ENCODE results near the gene SYNJ2.
A peak's percentile ranks its signal among the peaks of the same experiment; 100 is the strongest.
"Not testable (repeated sequence)": the region's sequence is repeated elsewhere in the genome, so short reads cannot be mapped to it uniquely, and the experiment has no call there.

Gene SYNJ2

GRCh38 chr6:157946053-157946617, 35.5 kb upstream of the SYNJ2 start:
- TF ChIP-seq MYC (IDR thresholded peaks at IDR 0.05; ENCODE audit: low read depth, low read length) (no peak), POLR2A (IDR thresholded peaks at IDR 0.05; ENCODE audit: extremely low read depth, insufficient read length) (no peak), MAX (IDR thresholded peaks at IDR 0.05; ENCODE audit: low read depth, low read length) (no peak)
- TF ChIP-seq, protein P1, sequence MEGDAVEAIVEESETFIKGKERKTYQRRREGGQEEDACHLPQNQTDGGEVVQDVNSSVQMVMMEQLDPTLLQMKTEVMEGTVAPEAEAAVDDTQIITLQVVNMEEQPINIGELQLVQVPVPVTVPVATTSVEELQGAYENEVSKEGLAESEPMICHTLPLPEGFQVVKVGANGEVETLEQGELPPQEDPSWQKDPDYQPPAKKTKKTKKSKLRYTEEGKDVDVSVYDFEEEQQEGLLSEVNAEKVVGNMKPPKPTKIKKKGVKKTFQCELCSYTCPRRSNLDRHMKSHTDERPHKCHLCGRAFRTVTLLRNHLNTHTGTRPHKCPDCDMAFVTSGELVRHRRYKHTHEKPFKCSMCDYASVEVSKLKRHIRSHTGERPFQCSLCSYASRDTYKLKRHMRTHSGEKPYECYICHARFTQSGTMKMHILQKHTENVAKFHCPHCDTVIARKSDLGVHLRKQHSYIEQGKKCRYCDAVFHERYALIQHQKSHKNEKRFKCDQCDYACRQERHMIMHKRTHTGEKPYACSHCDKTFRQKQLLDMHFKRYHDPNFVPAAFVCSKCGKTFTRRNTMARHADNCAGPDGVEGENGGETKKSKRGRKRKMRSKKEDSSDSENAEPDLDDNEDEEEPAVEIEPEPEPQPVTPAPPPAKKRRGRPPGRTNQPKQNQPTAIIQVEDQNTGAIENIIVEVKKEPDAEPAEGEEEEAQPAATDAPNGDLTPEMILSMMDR (IDR thresholded peaks at IDR 0.05; ENCODE audit: low read depth, low read length) = no peak
- no peak for DNase-seq (ENCODE audit: low read depth)
- no peak overlapping the region for H3K4me3 ChIP-seq (ENCODE audit: low read depth, low read length)

GRCh38 chr6:157946865-157947532, 34.7 kb upstream of the SYNJ2 start:
- peak; percentile 51 for DNase-seq (ENCODE audit: low read depth)
- H3K4me3 ChIP-seq (ENCODE audit: low read depth, low read length) = no peak overlapping the region
- TF ChIP-seq MYC (IDR thresholded peaks at IDR 0.05; ENCODE audit: low read depth, low read length) = no peak
- TF ChIP-seq, protein P1 (IDR thresholded peaks at IDR 0.05; ENCODE audit: low read depth, low read length) = peak; percentile 55

GRCh38 chr6:157950899-157951298, 30.8 kb upstream of the SYNJ2 start:
- DNase-seq (ENCODE audit: low read depth); H3K4me3 ChIP-seq (ENCODE audit: low read depth, low read length): not testable (repeated sequence)

DNA sequence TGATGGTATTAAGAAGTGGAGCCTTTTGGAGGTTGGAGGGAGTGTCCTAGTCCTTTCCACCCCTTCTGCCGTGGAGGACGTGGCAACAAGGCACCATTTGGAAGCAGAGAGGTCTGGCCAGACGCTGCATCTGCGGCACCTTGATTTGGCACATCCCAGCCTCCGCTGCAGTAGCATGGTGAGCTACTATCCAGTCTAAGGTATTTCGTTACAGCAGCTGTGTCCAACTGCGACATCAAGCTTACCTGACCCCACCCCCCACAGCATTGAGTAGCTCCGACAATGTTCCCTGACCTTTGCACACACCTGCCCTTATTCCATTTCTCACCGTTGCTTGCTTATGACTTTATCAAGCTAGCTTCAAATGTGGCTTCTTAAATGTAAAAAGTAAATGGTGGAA, 29.8 kb upstream of the SYNJ2 start:
- H3K4me3 ChIP-seq (ENCODE audit: low read depth, low read length) = no peak overlapping the region
- no peak for DNase-seq (ENCODE audit: low read depth)
- TF ChIP-seq, protein P1 (IDR thresholded peaks at IDR 0.05; ENCODE audit: low read depth, low read length) = no peak
- TF ChIP-seq POLR2A (IDR thresholded peaks at IDR 0.05; ENCODE audit: extremely low read depth, insufficient read length) (no peak), MYC (IDR thresholded peaks at IDR 0.05; ENCODE audit: low read depth, low read length) (no peak), MAX (IDR thresholded peaks at IDR 0.05; ENCODE audit: low read depth, low read length) (no peak)

GRCh38 chr6:157952861-157953351, 28.8 kb upstream of the SYNJ2 start:
- H3K4me3 ChIP-seq (ENCODE audit: low read depth, low read length) = no peak overlapping the region
- TF ChIP-seq, protein P1 (IDR thresholded peaks at IDR 0.05; ENCODE audit: low read depth, low read length) = no peak
- no peak for TF ChIP-seq POLR2A (IDR thresholded peaks at IDR 0.05; ENCODE audit: extremely low read depth, insufficient read length)
- TF ChIP-seq MAX (IDR thresholded peaks at IDR 0.05; ENCODE audit: low read depth, low read length) = no peak
- TF ChIP-seq MYC (IDR thresholded peaks at IDR 0.05; ENCODE audit: low read depth, low read length) = no peak
- no peak for DNase-seq (ENCODE audit: low read depth)

- peak; percentile 14 for DNase-seq (ENCODE audit: low read depth)
- TF ChIP-seq MAX (IDR thresholded peaks at IDR 0.05; ENCODE audit: low read depth, low read length) = no peak
- TF ChIP-seq POLR2A (IDR thresholded peaks at IDR 0.05; ENCODE audit: extremely low read depth, insufficient read length) = no peak
- no peak for TF ChIP-seq MYC (IDR thresholded peaks at IDR 0.05; ENCODE audit: low read depth, low read length)
- TF ChIP-seq, protein P1 (IDR thresholded peaks at IDR 0.05; ENCODE audit: low read depth, low read length) = no peak
Measured at GRCh38 chr6:157953580-157954091, 28.0 kb upstream of the SYNJ2 start.

More at GRCh38 chr6:157953580-157954091, 28.0 kb upstream of the SYNJ2 start:
- no peak overlapping the region for H3K4me3 ChIP-seq (ENCODE audit: low read depth, low read length)

All from NB4 (cell line).